LNCAP (cell line): ENCODE results near the gene IGBP1.

ENCODE experiments used
- TF ChIP-seq, protein P1 (sequence below): fragments of 450-650 bp; IDR thresholded peaks from 2 replicates; pipeline ENCODE4 v1.5.1; 2017; ENCODE audit warnings: mild to moderate bottlenecking

The IGBP1 gene

DNA sequence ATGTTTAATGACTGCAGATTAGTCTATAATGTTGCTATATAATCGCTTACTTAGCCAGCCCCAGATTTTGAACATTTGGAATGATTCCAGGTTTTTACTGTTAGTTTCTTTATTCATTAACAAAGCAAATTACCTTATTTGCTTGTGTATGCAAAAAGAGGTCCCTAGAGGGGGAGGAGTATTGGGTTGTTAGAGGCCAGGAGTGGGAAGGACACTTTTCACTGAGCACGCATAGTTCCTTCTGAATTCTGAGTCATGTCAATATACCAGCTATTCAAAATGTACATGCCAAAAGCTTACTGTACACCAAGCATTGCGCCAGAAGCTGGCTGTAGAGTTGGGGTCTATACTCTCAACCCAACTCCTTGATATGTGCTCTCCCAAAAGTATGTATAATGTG is 39.0 kb downstream of the IGBP1 start:
- TF ChIP-seq, protein P1, sequence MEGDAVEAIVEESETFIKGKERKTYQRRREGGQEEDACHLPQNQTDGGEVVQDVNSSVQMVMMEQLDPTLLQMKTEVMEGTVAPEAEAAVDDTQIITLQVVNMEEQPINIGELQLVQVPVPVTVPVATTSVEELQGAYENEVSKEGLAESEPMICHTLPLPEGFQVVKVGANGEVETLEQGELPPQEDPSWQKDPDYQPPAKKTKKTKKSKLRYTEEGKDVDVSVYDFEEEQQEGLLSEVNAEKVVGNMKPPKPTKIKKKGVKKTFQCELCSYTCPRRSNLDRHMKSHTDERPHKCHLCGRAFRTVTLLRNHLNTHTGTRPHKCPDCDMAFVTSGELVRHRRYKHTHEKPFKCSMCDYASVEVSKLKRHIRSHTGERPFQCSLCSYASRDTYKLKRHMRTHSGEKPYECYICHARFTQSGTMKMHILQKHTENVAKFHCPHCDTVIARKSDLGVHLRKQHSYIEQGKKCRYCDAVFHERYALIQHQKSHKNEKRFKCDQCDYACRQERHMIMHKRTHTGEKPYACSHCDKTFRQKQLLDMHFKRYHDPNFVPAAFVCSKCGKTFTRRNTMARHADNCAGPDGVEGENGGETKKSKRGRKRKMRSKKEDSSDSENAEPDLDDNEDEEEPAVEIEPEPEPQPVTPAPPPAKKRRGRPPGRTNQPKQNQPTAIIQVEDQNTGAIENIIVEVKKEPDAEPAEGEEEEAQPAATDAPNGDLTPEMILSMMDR: no peak

DNA sequence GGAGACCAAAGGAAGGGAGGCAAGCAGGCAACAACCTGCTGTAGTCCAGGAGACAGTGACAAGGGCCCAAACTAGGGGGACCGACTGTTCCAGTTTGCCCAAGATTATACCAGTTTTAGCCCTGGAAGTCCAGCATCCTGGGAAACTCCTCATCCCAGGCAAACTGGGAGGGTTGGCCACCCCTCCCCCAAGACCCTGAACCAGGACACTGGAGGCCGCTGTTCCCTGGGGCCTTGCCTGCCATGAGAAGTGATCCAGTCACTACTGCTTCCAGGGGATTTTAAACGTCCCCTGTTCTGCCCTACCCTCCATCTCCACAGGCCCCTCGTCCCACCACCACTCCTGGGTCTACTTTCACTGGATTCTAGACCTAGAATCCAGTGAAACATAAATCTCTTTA is 39.7 kb downstream of the IGBP1 start:
- TF ChIP-seq, protein P1: no peak

- TF ChIP-seq, protein P1: no peak
These were observed 41.5 kb downstream of the IGBP1 start for GRCh38 chrX:70174754-70175153.

DNA sequence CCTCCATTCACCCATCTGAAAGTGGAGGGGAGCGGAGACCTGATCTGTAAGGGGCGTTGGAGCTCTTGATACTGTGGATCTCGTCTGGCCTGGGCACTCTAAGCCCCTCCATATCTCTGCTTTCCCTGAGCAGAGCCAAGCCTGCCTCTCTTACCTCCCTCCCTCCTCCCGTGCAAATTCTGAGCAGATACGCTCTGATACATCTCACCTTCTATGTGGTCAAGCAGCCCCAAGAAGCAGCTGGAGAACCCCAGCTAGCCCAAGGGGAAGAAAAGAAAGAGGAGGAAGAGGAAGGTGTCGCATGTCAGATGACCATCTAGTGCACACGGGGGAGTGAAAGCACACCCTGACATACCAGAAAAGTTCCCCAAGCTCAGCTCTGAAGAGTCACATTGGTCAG is 42.1 kb downstream of the IGBP1 start:
- TF ChIP-seq, protein P1: no peak

DNA sequence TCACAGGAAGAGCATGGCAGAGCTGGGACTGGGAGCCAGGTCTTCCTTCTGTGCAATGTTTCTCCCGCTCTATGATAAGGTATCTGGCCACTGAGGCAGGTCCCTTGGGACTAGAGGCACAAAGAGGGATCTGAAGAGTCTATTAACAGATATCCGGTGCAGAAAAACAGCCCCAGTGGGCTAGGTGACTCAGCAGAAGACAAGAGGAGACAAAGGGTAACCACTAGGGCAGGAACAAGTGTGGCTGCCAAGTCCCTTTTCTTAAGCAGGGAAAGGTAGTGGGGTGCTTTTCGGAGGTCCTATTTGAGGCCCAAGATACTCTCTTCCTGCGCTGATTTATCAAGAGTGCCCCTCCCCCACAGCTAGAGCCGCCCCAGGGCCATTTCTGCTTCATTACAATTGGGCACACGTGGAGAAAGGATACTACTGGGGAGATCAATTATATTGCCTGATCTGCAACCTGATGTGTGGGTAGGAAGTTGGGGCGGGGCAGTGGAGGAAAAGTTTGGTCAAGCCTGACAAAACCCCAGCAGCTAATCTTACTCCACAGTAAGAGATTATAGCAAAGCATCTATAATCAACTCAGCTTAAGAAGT is 43.8 kb downstream of the IGBP1 start, which contains the start of gene DGAT2L6:
TSS of gene DGAT2L6 (plus strand) at position 546 of the 596 bp plus-strand sequence. CDS start 100 bp downstream, outside the sequence.
- TF ChIP-seq, protein P1: no peak

GRCh38 chrX:70183091-70183490 is 49.8 kb downstream of the IGBP1 start:
- TF ChIP-seq, protein P1: no peak

DNA sequence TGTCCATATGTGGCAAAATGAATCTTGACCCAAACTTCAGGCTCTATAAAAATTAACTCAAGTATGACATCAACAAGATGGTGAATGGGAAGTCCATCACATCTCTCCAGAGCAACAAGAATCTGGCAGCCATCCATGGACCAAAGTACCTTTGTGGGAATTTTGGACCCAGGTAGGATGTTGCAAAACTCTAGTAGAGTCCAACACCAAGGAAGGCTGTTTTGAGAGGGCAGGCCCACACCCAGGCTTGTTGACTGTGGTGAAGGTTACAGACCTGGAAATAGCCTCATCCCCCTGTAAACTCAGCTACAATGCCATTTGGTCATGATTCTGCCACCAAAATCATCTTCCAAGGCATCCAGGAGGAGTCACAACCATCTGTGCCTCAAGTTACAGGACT is 57.0 kb downstream of the IGBP1 start:
- TF ChIP-seq, protein P1: no peak
